Measurements from ENCODE around the gene ELF1.
"Not testable (repeated sequence)": the region's sequence is repeated elsewhere in the genome, so short reads cannot be mapped to it uniquely, and the experiment has no call there.

Gene ELF1

GRCh38 chr13:40981361-40981760 lies 37.8 kb downstream of the ELF1 start:
- DNase-seq (ENCODE audit: low spot score), result no peak

GRCh38 chr13:40980461-40980860 lies 38.7 kb downstream of the ELF1 start:
- DNase-seq (ENCODE audit: low spot score), result no peak

GRCh38 chr13:40979232-40979631 lies 39.9 kb downstream of the ELF1 start:
- DNase-seq (ENCODE audit: low spot score), result no peak

GRCh38 chr13:40978109-40978508 lies 41.0 kb downstream of the ELF1 start:
- not testable (repeated sequence) for DNase-seq (ENCODE audit: low spot score)

- no peak for DNase-seq (ENCODE audit: low spot score)
These were observed 43.7 kb downstream of the ELF1 start for GRCh38 chr13:40975441-40975840.

GRCh38 chr13:40974460-40975407 lies 44.4 kb downstream of the ELF1 start:
- DNase-seq (ENCODE audit: low spot score), result no peak

GRCh38 chr13:40973409-40973808 lies 45.7 kb downstream of the ELF1 start:
- no peak for DNase-seq (ENCODE audit: low spot score)

- DNase-seq (ENCODE audit: low spot score), result no peak
These were observed 47.8 kb downstream of the ELF1 start for GRCh38 chr13:40971321-40971720.

GRCh38 chr13:40970803-40971202 lies 48.3 kb downstream of the ELF1 start:
- no peak for DNase-seq (ENCODE audit: low spot score)

GRCh38 chr13:40969169-40969901 lies 49.8 kb downstream of the ELF1 start:
- no peak for DNase-seq (ENCODE audit: low spot score)

- DNase-seq (ENCODE audit: low spot score), result no peak
These were observed 50.6 kb downstream of the ELF1 start for GRCh38 chr13:40968416-40969000.

- DNase-seq (ENCODE audit: low spot score), result no peak
These were observed 52.8 kb downstream of the ELF1 start for GRCh38 chr13:40966298-40966697.

- DNase-seq (ENCODE audit: low spot score), result no peak
These were observed 55.2 kb downstream of the ELF1 start for GRCh38 chr13:40963927-40964326.

GRCh38 chr13:40961826-40962225 lies 57.3 kb downstream of the ELF1 start:
- no peak for DNase-seq (ENCODE audit: low spot score)

GRCh38 chr13:40961214-40961613 lies 57.9 kb downstream of the ELF1 start:
- no peak for DNase-seq (ENCODE audit: low spot score)

GRCh38 chr13:40960716-40961115 lies 58.4 kb downstream of the ELF1 start:
- DNase-seq (ENCODE audit: low spot score), result no peak

- DNase-seq (ENCODE audit: low spot score), result no peak
These were observed 60.5 kb downstream of the ELF1 start for GRCh38 chr13:40958655-40959054.

GRCh38 chr13:40946485-40946884 lies 72.6 kb downstream of the ELF1 start:
- DNase-seq (ENCODE audit: low spot score), result no peak

GRCh38 chr13:40943073-40943472 lies 76.0 kb downstream of the ELF1 start:
- no peak for DNase-seq (ENCODE audit: low spot score)

GRCh38 chr13:40941581-40941980 lies 77.5 kb downstream of the ELF1 start:
- DNase-seq (ENCODE audit: low spot score), result no peak

GRCh38 chr13:40940841-40941240 lies 78.3 kb downstream of the ELF1 start:
- DNase-seq (ENCODE audit: low spot score), result no peak

- DNase-seq (ENCODE audit: low spot score), result no peak
These were observed 85.5 kb downstream of the ELF1 start for GRCh38 chr13:40933508-40934204.

All from ecto neural progenitor cell (in vitro differentiated cells).